ENCODE results near the gene PTMA. TPM values are rescaled to one million over a fixed set of nuclear protein-coding genes. Genes with fewer than 3 reads are reported as not detected.
A peak's percentile ranks its signal among the peaks of the same experiment; 100 is the strongest.

Gene PTMA
- total RNA-seq, 1 experiment from 2014 or later, result 2,164 TPM

DNA sequence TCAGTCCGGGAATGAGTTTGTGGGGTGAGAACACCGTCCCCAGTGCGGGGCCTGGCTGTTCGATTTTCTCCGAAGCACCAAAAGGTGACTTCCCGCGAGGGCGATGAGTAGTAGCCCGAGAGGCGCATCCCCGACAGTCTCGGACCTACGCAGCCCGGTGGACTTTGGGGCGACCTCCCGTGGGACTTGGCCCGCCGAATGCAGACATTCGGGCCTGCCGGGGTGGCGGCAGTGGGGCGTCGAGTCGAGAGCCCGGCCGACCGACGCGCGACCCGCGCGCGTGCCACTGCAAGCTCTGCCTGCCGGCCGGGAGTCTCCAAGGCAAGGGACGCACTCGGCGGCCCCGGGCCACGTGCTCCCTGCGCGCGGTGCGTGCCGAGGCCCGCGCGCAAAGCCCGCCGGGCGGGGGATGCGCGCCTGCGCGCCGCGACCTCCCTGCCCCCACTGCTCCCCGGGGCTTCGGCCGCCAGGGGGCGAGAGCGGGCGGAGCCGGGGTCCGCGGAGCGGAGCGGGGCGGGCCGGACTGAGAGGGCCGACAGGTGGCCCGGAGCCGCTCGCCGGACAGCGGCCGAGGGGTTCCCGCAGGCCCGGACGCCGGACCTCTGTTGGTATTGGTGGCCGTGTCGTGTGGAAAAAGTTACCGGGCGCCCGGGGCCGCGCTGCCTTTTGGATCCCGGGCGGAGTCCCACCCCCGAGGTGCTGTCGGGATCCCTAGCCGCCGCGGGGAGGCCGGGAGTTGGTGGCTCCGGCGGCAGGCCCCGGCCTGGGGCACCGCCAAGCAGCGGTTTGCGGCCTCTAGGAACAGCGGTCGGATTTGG lies 1.9 kb downstream of the PTMA start (continued):
- TF ChIP-seq, protein P1, sequence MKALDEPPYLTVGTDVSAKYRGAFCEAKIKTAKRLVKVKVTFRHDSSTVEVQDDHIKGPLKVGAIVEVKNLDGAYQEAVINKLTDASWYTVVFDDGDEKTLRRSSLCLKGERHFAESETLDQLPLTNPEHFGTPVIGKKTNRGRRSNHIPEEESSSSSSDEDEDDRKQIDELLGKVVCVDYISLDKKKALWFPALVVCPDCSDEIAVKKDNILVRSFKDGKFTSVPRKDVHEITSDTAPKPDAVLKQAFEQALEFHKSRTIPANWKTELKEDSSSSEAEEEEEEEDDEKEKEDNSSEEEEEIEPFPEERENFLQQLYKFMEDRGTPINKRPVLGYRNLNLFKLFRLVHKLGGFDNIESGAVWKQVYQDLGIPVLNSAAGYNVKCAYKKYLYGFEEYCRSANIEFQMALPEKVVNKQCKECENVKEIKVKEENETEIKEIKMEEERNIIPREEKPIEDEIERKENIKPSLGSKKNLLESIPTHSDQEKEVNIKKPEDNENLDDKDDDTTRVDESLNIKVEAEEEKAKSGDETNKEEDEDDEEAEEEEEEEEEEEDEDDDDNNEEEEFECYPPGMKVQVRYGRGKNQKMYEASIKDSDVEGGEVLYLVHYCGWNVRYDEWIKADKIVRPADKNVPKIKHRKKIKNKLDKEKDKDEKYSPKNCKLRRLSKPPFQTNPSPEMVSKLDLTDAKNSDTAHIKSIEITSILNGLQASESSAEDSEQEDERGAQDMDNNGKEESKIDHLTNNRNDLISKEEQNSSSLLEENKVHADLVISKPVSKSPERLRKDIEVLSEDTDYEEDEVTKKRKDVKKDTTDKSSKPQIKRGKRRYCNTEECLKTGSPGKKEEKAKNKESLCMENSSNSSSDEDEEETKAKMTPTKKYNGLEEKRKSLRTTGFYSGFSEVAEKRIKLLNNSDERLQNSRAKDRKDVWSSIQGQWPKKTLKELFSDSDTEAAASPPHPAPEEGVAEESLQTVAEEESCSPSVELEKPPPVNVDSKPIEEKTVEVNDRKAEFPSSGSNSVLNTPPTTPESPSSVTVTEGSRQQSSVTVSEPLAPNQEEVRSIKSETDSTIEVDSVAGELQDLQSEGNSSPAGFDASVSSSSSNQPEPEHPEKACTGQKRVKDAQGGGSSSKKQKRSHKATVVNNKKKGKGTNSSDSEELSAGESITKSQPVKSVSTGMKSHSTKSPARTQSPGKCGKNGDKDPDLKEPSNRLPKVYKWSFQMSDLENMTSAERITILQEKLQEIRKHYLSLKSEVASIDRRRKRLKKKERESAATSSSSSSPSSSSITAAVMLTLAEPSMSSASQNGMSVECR (CRISPR knock-in tag; IDR thresholded peaks at IDR 0.05; ENCODE audit: borderline replicate concordance), result peak; percentile 70; the same call in 1 of the 2 replicates

DNA sequence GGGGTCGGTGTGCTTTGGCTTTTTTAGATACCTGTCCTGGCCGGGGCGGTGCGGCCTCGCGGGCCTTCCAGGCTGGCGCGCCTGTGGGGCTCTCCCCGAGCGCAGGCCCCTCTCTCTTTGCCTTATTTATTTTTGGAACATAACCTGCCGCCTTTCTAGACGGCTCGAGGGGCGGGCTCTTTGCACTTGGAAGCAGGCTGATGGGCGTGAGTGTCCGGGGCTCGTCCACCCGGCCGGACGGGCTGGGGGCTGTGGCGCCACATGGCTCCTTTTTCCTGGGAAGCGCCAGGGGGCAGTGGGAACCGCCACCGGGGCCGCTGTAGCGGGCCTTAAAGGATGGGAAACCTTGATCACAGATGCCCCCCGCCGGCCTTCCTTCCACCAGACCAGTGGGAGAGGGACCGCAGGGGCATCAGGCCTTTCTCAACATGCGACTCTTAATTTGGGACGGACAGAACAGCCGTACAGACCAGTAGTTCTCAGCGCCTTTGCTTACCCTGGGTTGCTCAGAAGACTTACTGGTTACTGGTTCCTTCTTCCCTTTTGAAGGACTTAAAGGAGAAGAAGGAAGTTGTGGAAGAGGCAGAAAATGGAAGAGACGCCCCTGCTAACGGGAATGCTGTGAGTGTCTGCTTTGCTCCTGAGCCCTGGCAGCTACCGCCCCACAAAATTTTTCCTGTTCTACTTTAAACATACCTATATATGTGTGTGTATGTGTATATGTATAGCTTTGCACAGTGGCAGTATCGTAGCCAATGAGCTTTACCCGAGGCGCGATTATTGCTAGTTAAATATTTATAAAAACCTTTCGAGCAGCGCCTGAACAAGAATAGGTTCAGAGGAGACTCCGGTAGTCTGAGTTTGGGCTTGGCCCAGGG lies 2.7 kb downstream of the PTMA start:
- CTCF ChIA-PET, result interaction anchor here (7.4 to 9.7 kb wide), 2 partner anchors 24 to 36 kb away, joined by 125 to 260 read pairs; no protein-coding TSS in a partner anchor
- Mint-ChIP-seq H3K9me3 (no peaks in the 10 kb centered on the region), H3K4me1 (peaks cover 33% of the 10 kb centered on the region), H3K27ac (peak overlapping the region; percentile 100), H3K36me3 (peaks cover 41% of the 10 kb centered on the region), H3K4me3 (peak overlapping the region; percentile 93), H3K27me3 (ENCODE audit: low read depth) (peaks cover 5% of the 10 kb centered on the region; the same call in 1 of the 2 replicates)
- POLR2A ChIA-PET, result interaction anchor here (1.0 to 5.2 kb wide), 2 partner anchors 24 to 29 kb away, joined by 3 to 61 read pairs; no protein-coding TSS in a partner anchor
- DNase-seq (ENCODE audit: low spot score) (no peak), ATAC-seq (no peak)
- TF ChIP-seq, protein P2, sequence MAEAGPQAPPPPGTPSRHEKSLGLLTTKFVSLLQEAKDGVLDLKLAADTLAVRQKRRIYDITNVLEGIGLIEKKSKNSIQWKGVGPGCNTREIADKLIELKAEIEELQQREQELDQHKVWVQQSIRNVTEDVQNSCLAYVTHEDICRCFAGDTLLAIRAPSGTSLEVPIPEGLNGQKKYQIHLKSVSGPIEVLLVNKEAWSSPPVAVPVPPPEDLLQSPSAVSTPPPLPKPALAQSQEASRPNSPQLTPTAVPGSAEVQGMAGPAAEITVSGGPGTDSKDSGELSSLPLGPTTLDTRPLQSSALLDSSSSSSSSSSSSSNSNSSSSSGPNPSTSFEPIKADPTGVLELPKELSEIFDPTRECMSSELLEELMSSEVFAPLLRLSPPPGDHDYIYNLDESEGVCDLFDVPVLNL (CRISPR knock-in tag; IDR thresholded peaks at IDR 0.05; ENCODE audit: borderline replicate concordance, low read depth), result no peak
- no peak for TF ChIP-seq PRRX2 (CRISPR knock-in tag; IDR thresholded peaks at IDR 0.05)
- no peak for TF ChIP-seq ZNF263 (CRISPR knock-in tag; IDR thresholded peaks at IDR 0.05; ENCODE audit: low read depth)
- no peak for TF ChIP-seq ATF1 (CRISPR knock-in tag; IDR thresholded peaks at IDR 0.05)
- TF ChIP-seq, protein P1 (CRISPR knock-in tag; IDR thresholded peaks at IDR 0.05; ENCODE audit: borderline replicate concordance), result no peak
- TF ChIP-seq, protein P3, sequence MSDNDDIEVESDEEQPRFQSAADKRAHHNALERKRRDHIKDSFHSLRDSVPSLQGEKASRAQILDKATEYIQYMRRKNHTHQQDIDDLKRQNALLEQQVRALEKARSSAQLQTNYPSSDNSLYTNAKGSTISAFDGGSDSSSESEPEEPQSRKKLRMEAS (CRISPR knock-in tag; IDR thresholded peaks at IDR 0.05), result no peak
- TF ChIP-seq, protein P4, sequence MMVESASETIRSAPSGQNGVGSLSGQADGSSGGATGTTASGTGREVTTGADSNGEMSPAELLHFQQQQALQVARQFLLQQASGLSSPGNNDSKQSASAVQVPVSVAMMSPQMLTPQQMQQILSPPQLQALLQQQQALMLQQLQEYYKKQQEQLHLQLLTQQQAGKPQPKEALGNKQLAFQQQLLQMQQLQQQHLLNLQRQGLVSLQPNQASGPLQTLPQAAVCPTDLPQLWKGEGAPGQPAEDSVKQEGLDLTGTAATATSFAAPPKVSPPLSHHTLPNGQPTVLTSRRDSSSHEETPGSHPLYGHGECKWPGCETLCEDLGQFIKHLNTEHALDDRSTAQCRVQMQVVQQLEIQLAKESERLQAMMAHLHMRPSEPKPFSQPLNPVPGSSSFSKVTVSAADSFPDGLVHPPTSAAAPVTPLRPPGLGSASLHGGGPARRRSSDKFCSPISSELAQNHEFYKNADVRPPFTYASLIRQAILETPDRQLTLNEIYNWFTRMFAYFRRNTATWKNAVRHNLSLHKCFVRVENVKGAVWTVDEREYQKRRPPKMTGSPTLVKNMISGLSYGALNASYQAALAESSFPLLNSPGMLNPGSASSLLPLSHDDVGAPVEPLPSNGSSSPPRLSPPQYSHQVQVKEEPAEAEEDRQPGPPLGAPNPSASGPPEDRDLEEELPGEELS (CRISPR knock-in tag; IDR thresholded peaks at IDR 0.05), result no peak
- TF ChIP-seq KAT7 (CRISPR knock-in tag; IDR thresholded peaks at IDR 0.05; ENCODE audit: borderline replicate concordance), result no peak
- no peak for TF ChIP-seq GABPB1 (CRISPR knock-in tag; IDR thresholded peaks at IDR 0.05)
- no peak for TF ChIP-seq MXD4 (CRISPR knock-in tag; IDR thresholded peaks at IDR 0.05; ENCODE audit: borderline replicate concordance)
- TF ChIP-seq FOXP1 (CRISPR knock-in tag; IDR thresholded peaks at IDR 0.05; ENCODE audit: borderline replicate concordance), result no peak
- TF ChIP-seq, protein P5, sequence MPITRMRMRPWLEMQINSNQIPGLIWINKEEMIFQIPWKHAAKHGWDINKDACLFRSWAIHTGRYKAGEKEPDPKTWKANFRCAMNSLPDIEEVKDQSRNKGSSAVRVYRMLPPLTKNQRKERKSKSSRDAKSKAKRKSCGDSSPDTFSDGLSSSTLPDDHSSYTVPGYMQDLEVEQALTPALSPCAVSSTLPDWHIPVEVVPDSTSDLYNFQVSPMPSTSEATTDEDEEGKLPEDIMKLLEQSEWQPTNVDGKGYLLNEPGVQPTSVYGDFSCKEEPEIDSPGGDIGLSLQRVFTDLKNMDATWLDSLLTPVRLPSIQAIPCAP (CRISPR knock-in tag; IDR thresholded peaks at IDR 0.05), result no peak
- TF ChIP-seq RORB (CRISPR knock-in tag; IDR thresholded peaks at IDR 0.05), result no peak
- TF ChIP-seq, protein P6, sequence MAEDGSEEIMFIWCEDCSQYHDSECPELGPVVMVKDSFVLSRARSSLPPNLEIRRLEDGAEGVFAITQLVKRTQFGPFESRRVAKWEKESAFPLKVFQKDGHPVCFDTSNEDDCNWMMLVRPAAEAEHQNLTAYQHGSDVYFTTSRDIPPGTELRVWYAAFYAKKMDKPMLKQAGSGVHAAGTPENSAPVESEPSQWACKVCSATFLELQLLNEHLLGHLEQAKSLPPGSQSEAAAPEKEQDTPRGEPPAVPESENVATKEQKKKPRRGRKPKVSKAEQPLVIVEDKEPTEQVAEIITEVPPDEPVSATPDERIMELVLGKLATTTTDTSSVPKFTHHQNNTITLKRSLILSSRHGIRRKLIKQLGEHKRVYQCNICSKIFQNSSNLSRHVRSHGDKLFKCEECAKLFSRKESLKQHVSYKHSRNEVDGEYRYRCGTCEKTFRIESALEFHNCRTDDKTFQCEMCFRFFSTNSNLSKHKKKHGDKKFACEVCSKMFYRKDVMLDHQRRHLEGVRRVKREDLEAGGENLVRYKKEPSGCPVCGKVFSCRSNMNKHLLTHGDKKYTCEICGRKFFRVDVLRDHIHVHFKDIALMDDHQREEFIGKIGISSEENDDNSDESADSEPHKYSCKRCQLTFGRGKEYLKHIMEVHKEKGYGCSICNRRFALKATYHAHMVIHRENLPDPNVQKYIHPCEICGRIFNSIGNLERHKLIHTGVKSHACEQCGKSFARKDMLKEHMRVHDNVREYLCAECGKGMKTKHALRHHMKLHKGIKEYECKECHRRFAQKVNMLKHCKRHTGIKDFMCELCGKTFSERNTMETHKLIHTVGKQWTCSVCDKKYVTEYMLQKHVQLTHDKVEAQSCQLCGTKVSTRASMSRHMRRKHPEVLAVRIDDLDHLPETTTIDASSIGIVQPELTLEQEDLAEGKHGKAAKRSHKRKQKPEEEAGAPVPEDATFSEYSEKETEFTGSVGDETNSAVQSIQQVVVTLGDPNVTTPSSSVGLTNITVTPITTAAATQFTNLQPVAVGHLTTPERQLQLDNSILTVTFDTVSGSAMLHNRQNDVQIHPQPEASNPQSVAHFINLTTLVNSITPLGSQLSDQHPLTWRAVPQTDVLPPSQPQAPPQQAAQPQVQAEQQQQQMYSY (CRISPR knock-in tag; IDR thresholded peaks at IDR 0.05), result no peak

Measured in WTC11 (cell line).